Spleen (tissue), 11 donors: ENCODE data around the gene CHCHD1. TPM values are rescaled to one million over a fixed set of nuclear protein-coding genes. Genes with fewer than 3 reads are reported as not detected.

Source experiments
- DNase-seq: peaks from one replicate; pipeline ENCODE4 v3.0.0-alpha.2; 2020
- H3K27ac ChIP-seq, 8 donors: fragments of 200-600 bp; sonication (generic) in 7 of 8; 1 replicate in 4 of 8; 2 replicates in 4 of 8; pipeline versions ENCODE4 v1.5.0 to v1.8.0; 2016 to 2021; ENCODE audit warnings: inconsistent platforms in 4 of 8, mild to moderate bottlenecking in 4 of 8, moderate library complexity in 1 of 8
- H3K27me3 ChIP-seq, 7 donors: fragments of 200-600 bp; sonication (generic) in 6 of 7; replicated peaks in 1 of 7; 1 replicate in 4 of 7; 2 replicates in 3 of 7; pipeline versions ENCODE4 v1.5.0 to v1.8.0; 2016 to 2021; ENCODE audit warnings: inconsistent platforms in 3 of 7, mild to moderate bottlenecking in 1 of 7
- H3K36me3 ChIP-seq, 6 donors: fragments of 200-600 bp; sonication (generic) in 5 of 6; 1 replicate in 4 of 6; 2 replicates in 2 of 6; pipeline versions ENCODE4 v1.5.0 to v1.8.0; 2016 to 2021; ENCODE audit warnings: inconsistent platforms in 2 of 6
- H3K4me1 ChIP-seq, 6 donors: fragments of 200-600 bp; sonication (generic) in 5 of 6; 1 replicate in 3 of 6; 2 replicates in 3 of 6; pipeline versions ENCODE4 v1.5.0 to v1.8.0; 2016 to 2021; ENCODE audit warnings: inconsistent platforms in 3 of 6
- H3K4me3 ChIP-seq, 8 donors: fragments of 200-600 bp; sonication (generic) in 7 of 8; 1 replicate in 4 of 8; 2 replicates in 4 of 8; pipeline versions ENCODE4 v1.5.0 to v1.8.0; 2016 to 2021; ENCODE audit warnings: inconsistent platforms in 4 of 8, mild to moderate bottlenecking in 4 of 8, moderate library complexity in 2 of 8
- H3K9me3 ChIP-seq, 8 donors: fragments of 200-600 bp; sonication (generic) in 7 of 8; 1 replicate in 4 of 8; 2 replicates in 4 of 8; pipeline versions ENCODE4 v1.5.0 to v1.8.0; 2016 to 2021; ENCODE audit warnings: inconsistent platforms in 4 of 8
- POLR2A ChIP-seq, 3 donors: fragments of 450-650 bp; IDR thresholded peaks; one replicate each; pipeline ENCODE4 v1.5.1; 2017; ENCODE audit warnings: antibody characterized with exemption in 3 of 3, mild to moderate bottlenecking in 1 of 3
- POLR2AphosphoS5 ChIP-seq, 3 donors: sonication (generic); formaldehyde crosslinking; IDR thresholded peaks; one replicate each; pipeline ENCODE4 v1.5.1; 2017; ENCODE audit warnings: antibody characterized with exemption in 3 of 3
- WGBS, 5 donors: extraction: QIAGEN DNeasy Blood & Tissue Kit in 3 of 5; methylation state at CpG; one replicate each; pipeline versions ENCODE4 v1.1.5 to v1.1.7; 2013 to 2018; 5-methylcytosine and 5-hydroxymethylcytosine counted together
- intact Hi-C: fragments of 100-400 bp; cut with DNase I; formaldehyde crosslinking; loops from one replicate; pipeline ENCODE4 v1.15.0; 2023; ENCODE audit warnings: low total_unique reads
- polyA plus RNA-seq, 3 donors: library from polyadenylated mRNA; stranded (reverse); fragments of 200-250 nt; gene quantifications; one replicate each; pipeline ENCODE4 v1.2.1, GENCODE V29; 2013
- total RNA-seq, 7 donors: library from RNA; depleted of rRNA in 3 of 7; stranded (reverse); fragments of >200 nt in 3 of 7; fragmentation: NEBNext Ultra II Directional in 4 of 7; extraction: Animal tissue kit (Norgen Biotek cat#: 25700) in 4 of 7; gene quantifications; one replicate each; pipeline versions ENCODE4 v1.1.0 to v1.2.1, GENCODE V29; 2016 to 2021
- TF ChIP-seq, protein P1 (sequence below), 11 experiments: fragments of 200-600 bp in 7 of 11; fragments of 450-650 bp in 4 of 11; sonication (generic) in 4 of 11; IDR thresholded peaks in 8 of 11; conservative IDR thresholded peaks in 3 of 11; 1 replicate in 7 of 11; 2 replicates in 4 of 11; pipeline versions ENCODE4 v1.4.0 to v1.8.0; 2016 to 2021; ENCODE audit warnings: antibody characterized with exemption in 11 of 11, inconsistent platforms in 4 of 11, mild to moderate bottlenecking in 1 of 11
- donor health status: healthy with polysubstance abuse.
- donor health status: DM: no; HTN: no; CAD: no; lungs with moderate emphysema.
- donor health status: DM: no; HTN: no; CAD: no.
- donor health status: Bipolar disorder and iron deficiency.
- donor health status: healthy.
- donor health status: DM: no; HTN: no; CAD: no.
- donor health status: DM: yes; HTN: yes; CAD: no.

The CHCHD1 gene
- total and polyA plus RNA-seq, 10 donors: 14.6 to 75.9 (median 26.4) TPM

DNA sequence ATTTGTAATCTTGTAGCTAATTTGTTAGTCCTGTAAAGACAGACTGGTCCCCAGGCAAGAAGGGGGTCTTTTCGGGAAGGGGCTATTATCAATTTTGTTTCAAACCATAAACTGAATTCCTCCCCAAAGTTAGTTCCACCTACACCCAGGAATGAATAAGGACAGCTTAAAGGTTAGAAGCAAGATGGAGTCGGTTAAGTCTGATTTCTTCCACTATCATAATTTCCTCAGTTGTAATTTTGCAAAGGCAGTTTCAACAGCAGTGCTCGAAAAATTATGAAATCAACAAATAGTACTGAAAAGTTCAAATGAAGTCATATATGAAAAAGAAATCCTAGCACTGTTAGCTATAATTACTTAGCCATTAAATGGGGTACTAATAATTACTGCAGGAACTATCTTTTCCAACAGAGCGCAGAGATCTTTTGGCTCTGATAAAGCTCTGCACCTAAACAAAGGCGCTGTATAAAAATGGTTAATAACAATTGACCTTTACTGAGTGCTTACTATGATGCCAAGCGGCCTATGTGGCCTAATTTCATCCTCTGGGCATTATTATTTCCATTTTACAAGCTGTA lies 38.4 kb upstream of the CHCHD1 start:
- Histone ChIP-seq H3K4me1 (peaks cover 11 to 56% (median 48%) of the 10 kb centered on the region in 6 donors), H3K4me3 (peak overlapping the region; percentile 79 to 92 (median 84)), H3K27me3 (no peaks in the 10 kb centered on the region), H3K9me3 (no peaks in the 10 kb centered on the region), H3K36me3 (peaks cover 0 to 42% (median 21%) of the 10 kb centered on the region in 6 donors), H3K27ac (peak overlapping the region; percentile 91 to 98 (median 94))
- no peak for DNase-seq
- intact Hi-C loops: no loop called here
- no peak for TF ChIP-seq POLR2A (IDR thresholded peaks at IDR 0.05)
- TF ChIP-seq, protein P1, sequence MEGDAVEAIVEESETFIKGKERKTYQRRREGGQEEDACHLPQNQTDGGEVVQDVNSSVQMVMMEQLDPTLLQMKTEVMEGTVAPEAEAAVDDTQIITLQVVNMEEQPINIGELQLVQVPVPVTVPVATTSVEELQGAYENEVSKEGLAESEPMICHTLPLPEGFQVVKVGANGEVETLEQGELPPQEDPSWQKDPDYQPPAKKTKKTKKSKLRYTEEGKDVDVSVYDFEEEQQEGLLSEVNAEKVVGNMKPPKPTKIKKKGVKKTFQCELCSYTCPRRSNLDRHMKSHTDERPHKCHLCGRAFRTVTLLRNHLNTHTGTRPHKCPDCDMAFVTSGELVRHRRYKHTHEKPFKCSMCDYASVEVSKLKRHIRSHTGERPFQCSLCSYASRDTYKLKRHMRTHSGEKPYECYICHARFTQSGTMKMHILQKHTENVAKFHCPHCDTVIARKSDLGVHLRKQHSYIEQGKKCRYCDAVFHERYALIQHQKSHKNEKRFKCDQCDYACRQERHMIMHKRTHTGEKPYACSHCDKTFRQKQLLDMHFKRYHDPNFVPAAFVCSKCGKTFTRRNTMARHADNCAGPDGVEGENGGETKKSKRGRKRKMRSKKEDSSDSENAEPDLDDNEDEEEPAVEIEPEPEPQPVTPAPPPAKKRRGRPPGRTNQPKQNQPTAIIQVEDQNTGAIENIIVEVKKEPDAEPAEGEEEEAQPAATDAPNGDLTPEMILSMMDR (IDR thresholded peaks at IDR 0.05 in 8 of 11, conservative IDR thresholded peaks at IDR 0.05 in 3 of 11): no peak
- no peak for TF ChIP-seq POLR2AphosphoS5 (IDR thresholded peaks at IDR 0.05)
- 37 to 50% (median 39%) methylated on average over 6 of the region's 6 CpGs for WGBS, 5 donors

DNA sequence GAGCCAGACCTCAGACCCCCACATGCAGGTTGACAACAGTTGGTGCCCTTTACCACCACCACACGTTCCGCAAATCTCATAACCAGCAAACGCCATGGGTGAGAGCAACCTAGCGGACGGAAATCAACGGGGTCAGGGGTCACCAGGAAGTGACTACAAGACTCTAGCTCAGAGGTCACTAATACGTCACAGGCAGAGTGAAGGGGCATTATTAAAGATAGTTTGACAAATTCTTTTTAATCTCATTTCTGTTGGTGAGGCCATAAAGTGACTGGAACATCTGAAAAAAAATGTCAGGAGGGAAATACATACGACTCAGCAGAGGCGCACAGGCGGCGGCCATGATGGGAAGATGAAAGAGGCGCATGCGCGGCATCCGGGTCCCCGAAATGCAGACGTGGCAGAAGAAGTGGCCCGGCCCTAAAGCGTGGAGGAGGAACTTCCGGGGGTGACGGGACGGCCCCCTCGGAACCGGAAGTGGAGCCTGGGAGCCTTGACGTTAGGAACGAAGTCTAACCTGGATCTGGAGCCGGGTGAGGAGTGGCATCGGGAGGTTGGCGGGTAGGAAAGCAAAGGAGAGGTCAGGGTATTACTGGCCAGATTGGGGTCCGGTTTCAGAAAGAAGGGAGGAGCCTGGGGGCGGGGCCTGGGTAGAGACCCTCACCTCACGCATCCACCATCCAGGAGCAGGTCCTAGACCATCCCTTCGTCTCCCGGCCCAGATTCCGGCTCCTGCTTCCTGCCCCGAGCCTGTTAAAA lies 37.8 kb upstream of the CHCHD1 start, which contains the start of gene SEC24C:
TSS of gene SEC24C (plus strand) at position 468 of the 759 bp plus-strand sequence. CDS start 2,461 bp downstream, outside the sequence.
- H3K4me1 ChIP-seq: peaks cover 16 to 63% (median 55%) of the 10 kb centered on the region in 6 donors
- peak within 1 kb of the TSS; percentile 91 to 98 (median 94) for H3K27ac ChIP-seq
- intact Hi-C loops: no loop called here
- TF ChIP-seq POLR2A (IDR thresholded peaks at IDR 0.05) (peak in 1 of 3 donors; percentile 47), POLR2AphosphoS5 (IDR thresholded peaks at IDR 0.05) (peak; percentile 94)
- TF ChIP-seq, protein P1 (IDR thresholded peaks at IDR 0.05 in 8 of 11, conservative IDR thresholded peaks at IDR 0.05 in 3 of 11): peak in 3 of 11 experiments; percentile 6 to 30 (median 16)
- H3K36me3 ChIP-seq: peaks cover 0 to 49% (median 28%) of the 10 kb centered on the region in 6 donors
- H3K27me3 ChIP-seq: no peaks in the 10 kb centered on the region
- DNase-seq: peak; percentile 98
- WGBS, 5 donors: 0 to 1% (median 0%) methylated on average over 33 to 36 of the region's 36 CpGs
- H3K9me3 ChIP-seq: no peaks in the 10 kb centered on the region
- peak within 1 kb of the TSS; percentile 79 to 92 (median 84) for H3K4me3 ChIP-seq

DNA sequence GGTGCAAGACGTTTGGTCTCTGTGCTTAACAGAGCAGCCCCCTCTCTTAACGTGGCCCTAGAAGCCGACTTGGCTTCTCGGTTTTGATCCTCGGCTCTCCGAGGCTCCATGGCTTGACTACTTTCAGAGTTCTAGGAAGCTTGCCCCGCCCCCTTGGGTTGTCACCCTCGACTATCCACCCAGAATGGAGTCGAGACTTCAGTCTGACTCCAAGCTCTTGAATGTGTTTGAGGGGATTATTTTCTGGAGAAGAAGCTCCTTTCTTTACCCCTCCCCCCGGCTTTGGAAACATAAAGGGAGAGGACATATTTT lies 37.2 kb upstream of the CHCHD1 start:
- no peaks in the 10 kb centered on the region for H3K27me3 ChIP-seq
- intact Hi-C loops: no loop called here
- H3K4me1 ChIP-seq: peaks cover 18 to 68% (median 60%) of the 10 kb centered on the region in 6 donors
- peak overlapping the region; percentile 91 to 98 (median 94) for H3K27ac ChIP-seq
- TF ChIP-seq POLR2AphosphoS5 (IDR thresholded peaks at IDR 0.05) (no peak), POLR2A (IDR thresholded peaks at IDR 0.05) (no peak)
- TF ChIP-seq, protein P1 (IDR thresholded peaks at IDR 0.05 in 8 of 11, conservative IDR thresholded peaks at IDR 0.05 in 3 of 11): no peak
- H3K36me3 ChIP-seq: peaks cover 0 to 51% (median 32%) of the 10 kb centered on the region in 6 donors
- H3K4me3 ChIP-seq: peak overlapping the region; percentile 79 to 92 (median 84)
- no peaks in the 10 kb centered on the region for H3K9me3 ChIP-seq
- DNase-seq: no peak
- WGBS, 5 donors: 0 to 1% (median 0%) methylated on average over 9 to 10 of the region's 10 CpGs

DNA sequence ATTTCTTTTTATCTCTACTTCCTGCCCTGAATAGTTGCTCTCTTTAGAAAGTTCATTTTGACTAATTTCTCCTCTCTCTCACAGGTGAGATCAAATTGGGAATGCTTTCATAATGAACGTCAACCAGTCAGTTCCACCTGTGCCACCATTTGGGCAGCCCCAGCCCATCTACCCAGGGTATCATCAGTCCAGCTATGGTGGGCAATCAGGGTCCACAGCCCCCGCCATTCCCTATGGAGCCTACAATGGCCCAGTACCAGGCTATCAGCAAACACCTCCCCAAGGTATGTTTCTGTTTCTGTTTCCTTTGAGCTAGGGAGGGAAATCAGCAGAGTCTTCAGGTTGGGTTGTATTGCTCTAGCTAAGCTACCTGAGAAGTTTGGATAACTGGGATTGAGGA lies 35.1 kb upstream of the CHCHD1 start:
- no peak for DNase-seq
- H3K27me3 ChIP-seq: no peaks in the 10 kb centered on the region
- peaks cover 0 to 67% (median 53%) of the 10 kb centered on the region in 6 donors for H3K36me3 ChIP-seq
- no peaks in the 10 kb centered on the region for H3K9me3 ChIP-seq
- H3K4me1 ChIP-seq: peaks cover 23 to 86% (median 66%) of the 10 kb centered on the region in 6 donors
- TF ChIP-seq, protein P1 (IDR thresholded peaks at IDR 0.05 in 8 of 11, conservative IDR thresholded peaks at IDR 0.05 in 3 of 11): no peak
- no peak for TF ChIP-seq POLR2AphosphoS5 (IDR thresholded peaks at IDR 0.05)
- TF ChIP-seq POLR2A (IDR thresholded peaks at IDR 0.05): no peak
- H3K4me3 ChIP-seq: no peak overlapping the region
- intact Hi-C loops: no loop called here
- 70 to 93% (median 86%) methylated on average over 2 of the region's 2 CpGs for WGBS, 5 donors
- no peak overlapping the region for H3K27ac ChIP-seq
